HG03575 (cell line): ENCODE data around the gene SLC16A10.
A peak's percentile ranks its signal among the peaks of the same experiment; 100 is the strongest.
"Not testable (repeated sequence)": the region's sequence is repeated elsewhere in the genome, so short reads cannot be mapped to it uniquely, and the experiment has no call there.

Experiments used
- ATAC-seq: cut with Tn5 transposase; IDR thresholded peaks from one replicate; pipeline ENCODE4 v1.9.1; 2021; ENCODE audit not compliant: unreplicated experiment, insufficient number of reproducible peaks, low FRiP score; ENCODE audit errors: extremely low read depth

The SLC16A10 gene

GRCh38 chr6:111087106-111087835 is at the start of gene SLC16A10:
SLC16A10 (plus strand) TSS chr6:111087503; CDS start chr6:111087753, 250 bp downstream.
- ATAC-seq: peak; percentile 61

GRCh38 chr6:111038534-111039252 is 48.6 kb upstream of the SLC16A10 start:
- no peak for ATAC-seq

GRCh38 chr6:111041917-111042316 is 45.4 kb upstream of the SLC16A10 start:
- no peak for ATAC-seq

- no peak for ATAC-seq
Measured at GRCh38 chr6:111047244-111047643, 40.1 kb upstream of the SLC16A10 start.

GRCh38 chr6:111050261-111051023 is 36.9 kb upstream of the SLC16A10 start:
- no peak for ATAC-seq

- ATAC-seq: no peak
Measured at GRCh38 chr6:111052171-111052570, 35.1 kb upstream of the SLC16A10 start.

GRCh38 chr6:111057074-111057752 is 30.1 kb upstream of the SLC16A10 start:
- no peak for ATAC-seq

GRCh38 chr6:111061508-111061907 is 25.8 kb upstream of the SLC16A10 start:
- ATAC-seq: no peak

- ATAC-seq: not testable (repeated sequence)
Measured at GRCh38 chr6:111061985-111062384, 25.3 kb upstream of the SLC16A10 start.

GRCh38 chr6:111062860-111063259 is 24.4 kb upstream of the SLC16A10 start:
- not testable (repeated sequence) for ATAC-seq

- ATAC-seq: no peak
Measured at GRCh38 chr6:111068109-111068865, 19.0 kb upstream of the SLC16A10 start.

- ATAC-seq: no peak
Measured at GRCh38 chr6:111068866-111069234, 18.5 kb upstream of the SLC16A10 start.

GRCh38 chr6:111069382-111070104 is 17.8 kb upstream of the SLC16A10 start:
- no peak for ATAC-seq

GRCh38 chr6:111070105-111071005 is 16.9 kb upstream of the SLC16A10 start:
- ATAC-seq: no peak

- ATAC-seq: no peak
Measured at GRCh38 chr6:111072801-111073360, 14.4 kb upstream of the SLC16A10 start.

- ATAC-seq: no peak
Measured at GRCh38 chr6:111074311-111074710, 13.0 kb upstream of the SLC16A10 start.
